Trophoblast cell (in vitro differentiated cells and primary cell): ENCODE measurements around the gene EXOC3L2.

ENCODE experiments used
- DNase-seq, 2 donors: peaks; one replicate each; pipeline ENCODE4 v3.0.0-alpha.2; 2016
- H2AFZ ChIP-seq: 2 replicates; pipeline ENCODE4 v1.6.1; 2013; ENCODE audit warnings: low read length, moderate library complexity, mild to moderate bottlenecking; ENCODE audit not compliant: insufficient read depth, poor library complexity
- H2AK5ac ChIP-seq: 2 replicates; pipeline ENCODE4 v1.6.1; 2013; ENCODE audit warnings: mild to moderate bottlenecking, low read length
- H2BK120ac ChIP-seq: 2 replicates; pipeline ENCODE4 v1.6.1; 2013; ENCODE audit warnings: low read length, mild to moderate bottlenecking, moderate library complexity; ENCODE audit not compliant: insufficient read depth, poor library complexity
- H2BK12ac ChIP-seq: 2 replicates; pipeline ENCODE4 v1.6.1; 2013; ENCODE audit warnings: mild to moderate bottlenecking, low read length, moderate library complexity
- H2BK5ac ChIP-seq: 2 replicates; pipeline ENCODE4 v1.6.1; 2013; ENCODE audit warnings: low read length, low read depth, moderate library complexity, mild to moderate bottlenecking; ENCODE audit not compliant: poor library complexity
- H3K14ac ChIP-seq: 2 replicates; pipeline ENCODE4 v1.6.1; 2013; ENCODE audit warnings: mild to moderate bottlenecking, low read length
- H3K18ac ChIP-seq: 2 replicates; pipeline ENCODE4 v1.6.1; 2013; ENCODE audit warnings: mild to moderate bottlenecking, low read length
- H3K23ac ChIP-seq: 2 replicates; pipeline ENCODE4 v1.6.1; 2013; ENCODE audit warnings: low read length
- H3K27ac ChIP-seq: 2 replicates; pipeline ENCODE4 v1.5.1; 2013; ENCODE audit warnings: low read depth, mild to moderate bottlenecking, inconsistent platforms, low read length, moderate library complexity
- H3K27me3 ChIP-seq: 2 replicates; pipeline ENCODE4 v1.6.1; 2013; ENCODE audit warnings: inconsistent platforms, mild to moderate bottlenecking, low read length, moderate library complexity; ENCODE audit not compliant: insufficient read depth
- H3K36me3 ChIP-seq, 2 experiments: 1 replicate in 1 of 2; 2 replicates in 1 of 2; pipeline ENCODE4 v1.6.1; 2013; ENCODE audit warnings: low read length in 2 of 2, mild to moderate bottlenecking in 2 of 2, moderate library complexity in 1 of 2; ENCODE audit not compliant: insufficient read depth in 2 of 2, control insufficient read depth in 1 of 2
- H3K4ac ChIP-seq: 2 replicates; pipeline ENCODE4 v1.6.1; 2013; ENCODE audit warnings: low read depth, mild to moderate bottlenecking, low read length, moderate library complexity
- H3K4me1 ChIP-seq, 2 experiments: 1 replicate in 1 of 2; 2 replicates in 1 of 2; pipeline ENCODE4 v1.6.1; 2013; ENCODE audit warnings: low read length in 2 of 2, mild to moderate bottlenecking in 2 of 2, moderate library complexity in 1 of 2; ENCODE audit not compliant: insufficient read depth in 2 of 2, control insufficient read depth in 1 of 2
- H3K4me2 ChIP-seq: 2 replicates; pipeline ENCODE4 v1.6.1; 2013; ENCODE audit warnings: inconsistent platforms, mild to moderate bottlenecking, low read length, moderate library complexity
- H3K4me3 ChIP-seq: 2 replicates; pipeline ENCODE4 v1.5.1; 2013; ENCODE audit warnings: mild to moderate bottlenecking, low read depth, low read length, inconsistent platforms
- H3K79me1 ChIP-seq: one replicate; pipeline ENCODE4 v1.6.1; 2013; ENCODE audit warnings: low read length
- H3K79me2 ChIP-seq: 2 replicates; pipeline ENCODE4 v1.6.1; 2013; ENCODE audit warnings: low read length, mild to moderate bottlenecking; ENCODE audit not compliant: control insufficient read depth, insufficient read depth, poor library complexity
- H3K9ac ChIP-seq: 2 replicates; pipeline ENCODE4 v1.6.1; 2013; ENCODE audit warnings: mild to moderate bottlenecking, low read length
- H3K9me3 ChIP-seq: 2 replicates; pipeline ENCODE4 v1.6.1; 2013; ENCODE audit warnings: low read depth, mild to moderate bottlenecking, control low read depth, inconsistent platforms, low read length; ENCODE audit not compliant: insufficient read depth
- H4K12ac ChIP-seq: 2 replicates; pipeline ENCODE4 v1.6.1; 2013; ENCODE audit warnings: low read depth, mild to moderate bottlenecking, low read length, moderate library complexity
- H4K8ac ChIP-seq: 2 replicates; pipeline ENCODE4 v1.6.1; 2013; ENCODE audit warnings: low read depth, mild to moderate bottlenecking, low read length, moderate library complexity
- H4K91ac ChIP-seq: one replicate; pipeline ENCODE4 v1.6.1; 2013; ENCODE audit warnings: low read depth, mild to moderate bottlenecking, low read length, moderate library complexity
- WGBS: extraction: QIAGEN DNeasy Blood & Tissue Kit; methylation state at CpG from one replicate; pipeline ENCODE4 v1.1.7; 2013; ENCODE audit warnings: missing lambda C conversion rate; ENCODE audit not compliant: insufficient read length, insufficient coverage; ENCODE audit errors: extremely low coverage; 5-methylcytosine and 5-hydroxymethylcytosine counted together

The EXOC3L2 gene

DNA sequence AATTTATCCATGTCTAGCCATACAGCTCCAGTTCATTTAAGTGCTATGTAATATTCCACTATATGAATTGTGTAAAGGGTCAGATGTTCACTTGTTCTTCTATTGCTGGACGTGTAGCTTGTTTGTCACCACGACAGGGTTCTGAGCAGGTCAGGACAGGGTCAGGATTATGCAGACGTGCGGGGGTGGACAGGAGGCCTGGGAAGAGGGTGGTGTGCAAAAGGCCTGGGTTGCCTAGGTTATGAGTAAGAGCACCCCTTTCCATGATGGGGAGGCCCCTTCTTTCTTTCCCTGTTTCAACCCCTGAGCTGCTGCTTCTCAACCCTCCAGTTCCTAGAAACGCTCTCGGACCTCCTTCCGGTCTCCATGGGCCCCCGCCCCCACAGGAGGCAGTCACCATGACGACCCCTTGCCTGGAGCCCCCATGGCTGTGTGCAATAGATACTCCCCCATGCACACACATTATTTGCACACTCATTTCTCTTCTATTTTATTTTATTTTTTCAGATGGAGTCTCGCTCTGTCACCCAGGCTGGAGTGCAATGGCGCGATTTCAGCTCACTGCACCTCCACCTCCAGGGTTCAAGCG is 2.0 kb downstream of the EXOC3L2 start:
- Histone ChIP-seq H4K8ac (no peak overlapping the region), H3K18ac (no peak overlapping the region), H3K4me2 (no peak overlapping the region), H2AFZ (no peak overlapping the region), H2AK5ac (no peak overlapping the region), H3K4me1 (peaks cover 7 to 10% of the 10 kb centered on the region in 2 experiments), H3K36me3 (no peaks in the 10 kb centered on the region), H3K4me3 (no peak overlapping the region), H4K91ac (no peak overlapping the region), H3K9me3 (no peaks in the 10 kb centered on the region), H3K27me3 (no peaks in the 10 kb centered on the region), H2BK5ac (no peak overlapping the region), H2BK12ac (no peak overlapping the region), H2BK120ac (no peak overlapping the region), H3K14ac (no peak overlapping the region), H4K12ac (no peak overlapping the region), H3K79me2 (no peaks in the 10 kb centered on the region), H3K27ac (no peak overlapping the region), H3K79me1 (no peaks in the 10 kb centered on the region), H3K9ac (no peak overlapping the region), H3K4ac (no peak overlapping the region), H3K23ac (no peak overlapping the region)
- WGBS: no CpG with 5 or more reads among the region's 13 CpGs
- no peak for DNase-seq

DNA sequence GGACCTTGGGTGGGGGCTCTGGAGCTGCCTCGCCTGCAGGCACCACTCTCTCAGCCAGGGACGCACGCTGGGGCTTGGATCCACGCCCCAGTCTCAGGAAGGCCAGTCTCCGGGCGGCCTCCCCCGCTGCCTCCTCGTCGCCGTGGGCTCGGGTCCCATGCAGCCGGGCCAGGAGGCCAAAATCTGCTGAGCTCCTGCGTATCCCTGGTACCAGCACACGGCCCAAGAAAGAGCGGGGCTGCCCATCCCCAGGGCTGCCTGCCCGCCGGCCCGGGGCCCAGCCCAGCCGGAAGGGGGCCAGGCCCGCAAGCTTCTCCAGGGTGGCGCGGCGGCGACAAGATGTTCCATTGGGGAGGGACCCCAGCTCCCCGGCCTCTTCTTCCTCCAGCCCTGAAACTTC is 6.7 kb downstream of the EXOC3L2 start:
- Histone ChIP-seq H2AK5ac (no peak overlapping the region), H2BK5ac (no peak overlapping the region), H4K8ac (no peak overlapping the region), H3K36me3 (no peaks in the 10 kb centered on the region), H3K79me2 (no peaks in the 10 kb centered on the region), H3K4me1 (peaks cover 0 to 2% of the 10 kb centered on the region in 2 experiments), H3K9me3 (peaks cover 2% of the 10 kb centered on the region), H4K91ac (no peak overlapping the region), H3K4ac (no peak overlapping the region), H3K27me3 (peaks cover 25% of the 10 kb centered on the region), H3K9ac (no peak overlapping the region), H2BK120ac (no peak overlapping the region), H3K4me3 (no peak overlapping the region), H2BK12ac (no peak overlapping the region), H4K12ac (no peak overlapping the region), H3K14ac (no peak overlapping the region), H3K79me1 (no peaks in the 10 kb centered on the region), H3K4me2 (no peak overlapping the region), H3K27ac (no peak overlapping the region), H3K23ac (no peak overlapping the region), H2AFZ (no peak overlapping the region), H3K18ac (no peak overlapping the region)
- no CpG with 5 or more reads among the region's 25 CpGs for WGBS
- DNase-seq: no peak

DNA sequence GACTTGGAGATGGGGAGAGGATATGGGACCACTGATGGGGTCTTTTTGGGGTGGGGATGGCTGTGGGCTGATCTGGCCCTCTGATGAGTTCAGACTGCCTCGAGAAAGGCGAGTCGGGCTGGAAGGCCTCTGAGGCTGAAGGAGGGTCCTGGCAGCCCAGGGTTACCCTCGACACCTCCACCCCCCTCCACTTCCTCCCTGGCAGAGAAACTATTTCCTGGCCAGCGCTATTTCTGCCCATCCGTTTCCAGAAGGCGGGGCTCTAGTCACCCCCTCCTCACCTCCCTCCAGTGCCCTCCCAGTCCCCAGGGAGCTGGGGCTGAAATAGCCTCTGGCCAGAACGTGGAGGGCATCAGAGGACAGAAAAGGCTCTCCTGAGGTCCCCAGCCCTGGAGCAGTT is 9.7 kb downstream of the EXOC3L2 start:
- no peak overlapping the region for H3K4me2 ChIP-seq
- no peaks in the 10 kb centered on the region for H3K79me2 ChIP-seq
- no peak overlapping the region for H4K91ac ChIP-seq
- H3K23ac ChIP-seq: no peak overlapping the region
- no peak overlapping the region for H4K12ac ChIP-seq
- no peak overlapping the region for H3K4ac ChIP-seq
- H3K4me3 ChIP-seq: no peak overlapping the region
- no peak overlapping the region for H2AFZ ChIP-seq
- H2BK5ac ChIP-seq: no peak overlapping the region
- H2BK120ac ChIP-seq: no peak overlapping the region
- H3K9me3 ChIP-seq: peaks cover 2% of the 10 kb centered on the region
- H3K36me3 ChIP-seq: no peaks in the 10 kb centered on the region
- H3K27ac ChIP-seq: no peak overlapping the region
- no peak overlapping the region for H4K8ac ChIP-seq
- no peak overlapping the region for H3K14ac ChIP-seq
- no peak overlapping the region for H2AK5ac ChIP-seq
- no CpG with 5 or more reads among the region's 8 CpGs for WGBS
- H3K18ac ChIP-seq: no peak overlapping the region
- H2BK12ac ChIP-seq: no peak overlapping the region
- peaks cover 0 to 2% of the 10 kb centered on the region in 2 experiments for H3K4me1 ChIP-seq
- H3K79me1 ChIP-seq: no peaks in the 10 kb centered on the region
- no peak for DNase-seq
- no peak overlapping the region for H3K9ac ChIP-seq
- peaks cover 38% of the 10 kb centered on the region for H3K27me3 ChIP-seq

DNA sequence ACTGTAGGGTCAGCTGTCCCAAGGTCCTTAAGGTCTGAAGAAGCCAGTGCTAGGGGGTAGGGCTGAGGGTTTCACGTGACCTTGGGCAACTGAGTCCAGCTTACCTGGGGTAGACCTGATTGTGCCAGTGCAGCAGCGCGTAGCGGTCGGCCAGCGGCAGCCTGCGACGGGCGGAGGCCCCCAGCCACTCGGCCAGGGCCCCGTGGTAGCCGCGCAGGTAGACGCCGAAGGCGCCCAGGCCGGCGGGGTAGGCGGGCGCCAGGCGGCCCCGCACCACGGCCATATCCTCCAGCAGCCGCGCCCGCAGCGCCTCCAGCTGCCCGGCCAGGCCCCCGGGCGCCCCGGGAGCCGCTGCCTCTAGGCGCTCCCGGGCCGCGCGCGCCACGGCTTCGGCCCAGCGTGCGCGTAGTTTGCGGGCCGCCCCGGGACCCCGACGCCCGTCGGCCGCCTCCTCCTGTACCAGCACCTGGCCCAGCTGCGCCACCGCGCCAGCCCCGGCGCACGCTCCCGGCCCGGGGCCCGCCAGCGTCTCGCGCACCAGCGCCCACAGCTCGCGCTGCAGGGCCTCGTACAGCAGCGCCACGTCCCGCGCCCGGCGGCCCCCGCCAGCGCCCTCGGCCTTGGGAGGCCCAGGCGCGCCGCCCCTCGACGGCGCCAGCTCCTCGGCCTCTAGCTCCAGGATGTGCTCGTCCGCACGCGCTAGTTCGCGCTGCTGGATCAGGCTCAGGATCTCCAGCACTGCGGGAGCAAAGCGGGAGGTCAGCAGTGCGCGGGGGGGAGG is 10.9 kb downstream of the EXOC3L2 start:
- Histone ChIP-seq H3K36me3 (no peaks in the 10 kb centered on the region), H4K8ac (no peak overlapping the region), H3K14ac (no peak overlapping the region), H2BK12ac (no peak overlapping the region), H3K4me1 (peaks cover 0 to 2% of the 10 kb centered on the region in 2 experiments), H2BK120ac (no peak overlapping the region), H3K18ac (no peak overlapping the region), H3K27me3 (peaks cover 38% of the 10 kb centered on the region), H3K4me2 (peak overlapping the region; percentile 1), H3K9me3 (peaks cover 2% of the 10 kb centered on the region), H4K91ac (no peak overlapping the region), H2AK5ac (no peak overlapping the region), H3K79me1 (no peaks in the 10 kb centered on the region), H2BK5ac (no peak overlapping the region), H2AFZ (no peak overlapping the region), H3K79me2 (no peaks in the 10 kb centered on the region), H3K23ac (no peak overlapping the region), H3K27ac (no peak overlapping the region), H4K12ac (no peak overlapping the region), H3K9ac (no peak overlapping the region), H3K4me3 (no peak overlapping the region), H3K4ac (no peak overlapping the region)
- no CpG with 5 or more reads among the region's 93 CpGs for WGBS
- DNase-seq: peak in 1 of 2 donors; percentile 51
